Parathyroid adenoma (tissue), 2 donors: ENCODE data around the gene AFF3.

Experiments used
- H2AFZ ChIP-seq: fragments of 300-600 bp; sonication (generic); one replicate; pipeline ENCODE4 v1.7.0; 2017; ENCODE audit warnings: antibody characterized with exemption, mild to moderate bottlenecking
- H3K27ac ChIP-seq: fragments of 300-600 bp; sonication (generic); one replicate; pipeline ENCODE4 v1.7.0; 2017
- H3K27me3 ChIP-seq: fragments of 300-600 bp; sonication (generic); one replicate; pipeline ENCODE4 v1.7.0; 2017; ENCODE audit warnings: low read length; ENCODE audit not compliant: control insufficient read depth, insufficient read depth
- H3K36me3 ChIP-seq: fragments of 300-600 bp; sonication (generic); one replicate; pipeline ENCODE4 v1.7.0; 2017; ENCODE audit warnings: low read length; ENCODE audit not compliant: control insufficient read depth, insufficient read depth
- H3K4me1 ChIP-seq: fragments of 300-600 bp; sonication (generic); one replicate; pipeline ENCODE4 v1.7.0; 2017; ENCODE audit warnings: control low read depth
- H3K4me2 ChIP-seq: fragments of 300-600 bp; sonication (generic); one replicate; pipeline ENCODE4 v1.7.0; 2017; ENCODE audit warnings: low read length
- H3K4me3 ChIP-seq: fragments of 300-600 bp; sonication (generic); one replicate; pipeline ENCODE4 v1.7.0; 2017; ENCODE audit warnings: low read depth, low read length
- H3K79me2 ChIP-seq: fragments of 300-600 bp; sonication (generic); one replicate; pipeline ENCODE4 v1.7.0; 2017; ENCODE audit warnings: control low read depth
- H3K9ac ChIP-seq: fragments of 300-600 bp; sonication (generic); one replicate; pipeline ENCODE4 v1.7.0; 2017; ENCODE audit warnings: mild to moderate bottlenecking
- H3K9me3 ChIP-seq: fragments of 300-600 bp; sonication (generic); one replicate; pipeline ENCODE4 v1.7.0; 2017; ENCODE audit warnings: low read length; ENCODE audit not compliant: control insufficient read depth
- TF ChIP-seq, protein P1 (sequence below): fragments of 300-600 bp; sonication (generic); IDR thresholded peaks from one replicate; pipeline ENCODE4 v1.7.0; 2017; ENCODE audit warnings: antibody characterized with exemption, mild to moderate bottlenecking
- donor health status: primary hyperparathyroidism.

Gene AFF3

DNA sequence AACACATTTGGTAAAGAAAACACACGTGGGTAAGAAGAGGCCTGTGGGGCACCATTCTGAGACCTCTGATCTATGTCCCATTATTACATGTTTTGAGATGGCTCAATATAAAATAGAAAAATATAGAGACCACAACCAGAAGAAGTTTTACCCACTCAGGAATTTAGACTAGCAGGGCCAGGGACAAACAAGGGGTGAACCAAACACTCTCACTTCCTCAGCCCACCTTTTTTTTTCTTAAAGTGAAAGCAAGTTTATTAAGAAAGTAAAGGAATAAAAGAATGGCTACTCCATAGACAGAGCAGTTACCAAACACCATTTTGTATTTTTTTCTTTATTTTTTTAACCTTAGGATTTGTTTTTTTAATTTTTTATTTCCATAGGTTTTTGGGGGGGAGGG, 533.5 kb downstream of the AFF3 start:
- H3K4me3 ChIP-seq = no peak overlapping the region
- H3K79me2 ChIP-seq = no peaks in the 10 kb centered on the region
- H3K9me3 ChIP-seq = no peaks in the 10 kb centered on the region
- H3K9ac ChIP-seq = no peak overlapping the region
- no peak overlapping the region for H3K4me2 ChIP-seq
- H3K27ac ChIP-seq = no peak overlapping the region
- no peaks in the 10 kb centered on the region for H3K36me3 ChIP-seq
- H3K4me1 ChIP-seq = no peaks in the 10 kb centered on the region
- no peak overlapping the region for H2AFZ ChIP-seq
- TF ChIP-seq, protein P1, sequence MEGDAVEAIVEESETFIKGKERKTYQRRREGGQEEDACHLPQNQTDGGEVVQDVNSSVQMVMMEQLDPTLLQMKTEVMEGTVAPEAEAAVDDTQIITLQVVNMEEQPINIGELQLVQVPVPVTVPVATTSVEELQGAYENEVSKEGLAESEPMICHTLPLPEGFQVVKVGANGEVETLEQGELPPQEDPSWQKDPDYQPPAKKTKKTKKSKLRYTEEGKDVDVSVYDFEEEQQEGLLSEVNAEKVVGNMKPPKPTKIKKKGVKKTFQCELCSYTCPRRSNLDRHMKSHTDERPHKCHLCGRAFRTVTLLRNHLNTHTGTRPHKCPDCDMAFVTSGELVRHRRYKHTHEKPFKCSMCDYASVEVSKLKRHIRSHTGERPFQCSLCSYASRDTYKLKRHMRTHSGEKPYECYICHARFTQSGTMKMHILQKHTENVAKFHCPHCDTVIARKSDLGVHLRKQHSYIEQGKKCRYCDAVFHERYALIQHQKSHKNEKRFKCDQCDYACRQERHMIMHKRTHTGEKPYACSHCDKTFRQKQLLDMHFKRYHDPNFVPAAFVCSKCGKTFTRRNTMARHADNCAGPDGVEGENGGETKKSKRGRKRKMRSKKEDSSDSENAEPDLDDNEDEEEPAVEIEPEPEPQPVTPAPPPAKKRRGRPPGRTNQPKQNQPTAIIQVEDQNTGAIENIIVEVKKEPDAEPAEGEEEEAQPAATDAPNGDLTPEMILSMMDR = no peak
- no peaks in the 10 kb centered on the region for H3K27me3 ChIP-seq

DNA sequence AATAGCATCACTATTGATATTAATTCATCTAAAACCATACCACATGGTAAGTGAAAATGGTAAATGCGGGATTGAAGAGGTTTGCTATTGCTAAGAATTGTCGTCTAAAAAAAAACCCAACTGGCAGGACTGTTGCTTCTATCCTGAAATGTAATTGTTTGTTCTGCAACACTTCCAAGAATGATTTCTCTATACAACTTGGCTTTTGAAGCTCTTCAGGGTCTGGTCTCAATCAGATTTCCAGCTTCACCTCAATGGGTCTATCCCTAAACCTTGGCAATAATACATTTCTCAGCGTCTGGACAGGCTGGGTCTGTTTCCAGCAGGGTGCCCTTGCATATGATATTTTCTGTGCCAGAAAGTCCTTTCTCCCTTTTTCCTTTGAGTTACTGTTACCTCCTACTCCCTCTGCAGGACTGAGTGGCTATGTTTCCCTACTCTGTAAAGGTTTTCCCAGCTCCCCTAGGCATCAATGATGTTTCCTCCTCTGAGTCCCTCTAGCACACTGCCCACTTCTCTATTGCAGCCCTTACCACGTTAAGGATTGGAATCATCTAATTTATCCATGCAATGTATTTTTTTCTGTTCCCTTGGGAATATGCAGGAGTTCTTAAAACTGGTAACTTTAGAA, 534.4 kb downstream of the AFF3 start:
- H3K36me3 ChIP-seq = no peaks in the 10 kb centered on the region
- no peaks in the 10 kb centered on the region for H3K79me2 ChIP-seq
- no peaks in the 10 kb centered on the region for H3K27me3 ChIP-seq
- no peak overlapping the region for H3K27ac ChIP-seq
- H3K4me2 ChIP-seq = no peak overlapping the region
- H3K9me3 ChIP-seq = no peaks in the 10 kb centered on the region
- H2AFZ ChIP-seq = no peak overlapping the region
- no peak overlapping the region for H3K9ac ChIP-seq
- H3K4me1 ChIP-seq = no peaks in the 10 kb centered on the region
- TF ChIP-seq, protein P1 = no peak
- no peak overlapping the region for H3K4me3 ChIP-seq

DNA sequence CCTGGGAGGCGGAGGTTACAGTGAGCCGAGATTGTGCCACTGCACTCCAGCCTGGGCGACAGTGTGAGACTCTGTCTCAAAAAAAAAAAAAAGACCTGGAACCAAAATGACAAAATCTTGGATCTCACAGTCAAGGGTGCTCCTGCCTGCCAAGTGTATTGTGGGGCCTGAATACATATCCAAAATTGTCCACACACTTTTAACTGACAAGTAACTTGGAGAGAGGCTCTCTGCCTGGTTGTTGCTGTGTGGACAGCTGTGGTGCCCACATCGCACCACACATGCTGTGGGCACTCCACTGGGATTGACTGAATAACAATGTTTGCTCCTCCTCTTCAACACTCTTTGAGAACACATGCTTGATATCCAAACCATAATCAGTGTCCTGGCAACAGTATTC, 534.9 kb downstream of the AFF3 start:
- H3K27me3 ChIP-seq = no peaks in the 10 kb centered on the region
- H3K79me2 ChIP-seq = no peaks in the 10 kb centered on the region
- TF ChIP-seq, protein P1 = no peak
- no peaks in the 10 kb centered on the region for H3K36me3 ChIP-seq
- H2AFZ ChIP-seq = no peak overlapping the region
- H3K27ac ChIP-seq = no peak overlapping the region
- no peak overlapping the region for H3K9ac ChIP-seq
- no peak overlapping the region for H3K4me2 ChIP-seq
- H3K4me3 ChIP-seq = no peak overlapping the region
- no peaks in the 10 kb centered on the region for H3K4me1 ChIP-seq
- no peaks in the 10 kb centered on the region for H3K9me3 ChIP-seq

DNA sequence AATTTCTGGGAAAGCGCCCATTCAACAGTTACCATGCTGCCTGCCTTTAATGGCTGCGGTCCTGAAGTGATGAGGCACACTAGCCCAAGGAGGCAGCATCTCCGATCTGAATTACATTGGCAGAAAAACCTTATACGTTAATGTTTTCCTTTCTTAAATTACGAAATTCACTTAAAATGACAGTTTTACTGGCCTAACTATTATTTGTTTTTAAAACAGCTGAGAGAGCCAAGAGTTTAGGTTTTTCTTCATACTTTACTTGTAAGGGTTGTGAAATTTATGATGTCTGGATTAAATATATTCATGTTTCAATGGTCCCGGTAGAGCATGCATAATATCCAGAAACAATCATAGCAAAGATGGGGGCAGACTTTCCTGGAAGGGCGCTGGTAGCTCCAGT, 537.4 kb downstream of the AFF3 start:
- TF ChIP-seq, protein P1 = no peak
- no peaks in the 10 kb centered on the region for H3K4me1 ChIP-seq
- H3K79me2 ChIP-seq = no peaks in the 10 kb centered on the region
- H2AFZ ChIP-seq = no peak overlapping the region
- H3K4me3 ChIP-seq = no peak overlapping the region
- H3K36me3 ChIP-seq = no peaks in the 10 kb centered on the region
- H3K9me3 ChIP-seq = no peaks in the 10 kb centered on the region
- no peak overlapping the region for H3K27ac ChIP-seq
- H3K27me3 ChIP-seq = no peaks in the 10 kb centered on the region
- H3K9ac ChIP-seq = no peak overlapping the region
- H3K4me2 ChIP-seq = no peak overlapping the region

DNA sequence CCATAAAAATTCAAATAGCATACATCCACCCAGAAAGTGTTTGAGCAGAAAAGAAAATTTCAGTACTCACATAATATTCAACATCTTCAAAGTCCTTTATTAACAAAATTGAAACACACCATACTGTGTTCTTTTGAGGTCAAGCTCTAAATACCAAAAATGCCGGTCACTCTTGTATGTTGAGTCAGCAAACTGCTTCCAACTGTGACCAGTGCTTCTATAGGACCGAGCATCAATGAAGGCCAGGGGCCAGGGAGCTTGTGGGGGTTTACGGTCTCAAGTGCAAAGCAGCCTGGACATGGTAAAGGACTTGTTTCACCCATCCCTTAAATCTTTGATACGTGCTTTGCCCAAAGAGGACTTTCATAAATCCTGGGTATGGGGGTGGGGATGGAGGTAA, 539.9 kb downstream of the AFF3 start:
- Histone ChIP-seq H2AFZ (no peak overlapping the region), H3K36me3 (no peaks in the 10 kb centered on the region), H3K9me3 (no peaks in the 10 kb centered on the region), H3K4me3 (no peak overlapping the region), H3K4me2 (no peak overlapping the region), H3K9ac (no peak overlapping the region), H3K27ac (no peak overlapping the region), H3K4me1 (no peaks in the 10 kb centered on the region), H3K79me2 (no peaks in the 10 kb centered on the region), H3K27me3 (no peaks in the 10 kb centered on the region)
- TF ChIP-seq, protein P1 = no peak
